OCI-LY1 (cell line): ENCODE measurements around the gene LDLRAD4.

Experiments used
- EZH2 ChIP-seq: fragments of 200-600 bp; sonication (generic), shearing (Covaris generic); IDR thresholded peaks from 2 replicates; pipeline ENCODE4 v1.8.0; 2017; ENCODE audit warnings: borderline replicate concordance, mixed run types, mild to moderate bottlenecking, antibody characterized with exemption, low read length, moderate library complexity, mixed read lengths
- TF ChIP-seq, protein P1 (sequence below): fragments of 200-600 bp; sonication (generic), shearing (Covaris generic); IDR thresholded peaks from 2 replicates; pipeline ENCODE4 v1.5.1; 2017; ENCODE audit warnings: mild to moderate bottlenecking, antibody characterized with exemption, low read length, moderate library complexity, mixed read lengths

GRCh38 chr18:13440277-13441248 lies 222.0 kb downstream of the LDLRAD4 start:
- no peak for TF ChIP-seq EZH2
- TF ChIP-seq, protein P1, sequence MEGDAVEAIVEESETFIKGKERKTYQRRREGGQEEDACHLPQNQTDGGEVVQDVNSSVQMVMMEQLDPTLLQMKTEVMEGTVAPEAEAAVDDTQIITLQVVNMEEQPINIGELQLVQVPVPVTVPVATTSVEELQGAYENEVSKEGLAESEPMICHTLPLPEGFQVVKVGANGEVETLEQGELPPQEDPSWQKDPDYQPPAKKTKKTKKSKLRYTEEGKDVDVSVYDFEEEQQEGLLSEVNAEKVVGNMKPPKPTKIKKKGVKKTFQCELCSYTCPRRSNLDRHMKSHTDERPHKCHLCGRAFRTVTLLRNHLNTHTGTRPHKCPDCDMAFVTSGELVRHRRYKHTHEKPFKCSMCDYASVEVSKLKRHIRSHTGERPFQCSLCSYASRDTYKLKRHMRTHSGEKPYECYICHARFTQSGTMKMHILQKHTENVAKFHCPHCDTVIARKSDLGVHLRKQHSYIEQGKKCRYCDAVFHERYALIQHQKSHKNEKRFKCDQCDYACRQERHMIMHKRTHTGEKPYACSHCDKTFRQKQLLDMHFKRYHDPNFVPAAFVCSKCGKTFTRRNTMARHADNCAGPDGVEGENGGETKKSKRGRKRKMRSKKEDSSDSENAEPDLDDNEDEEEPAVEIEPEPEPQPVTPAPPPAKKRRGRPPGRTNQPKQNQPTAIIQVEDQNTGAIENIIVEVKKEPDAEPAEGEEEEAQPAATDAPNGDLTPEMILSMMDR: peak; percentile 51
